ENCODE results near the gene ERBIN. TPM values are rescaled to one million over a fixed set of nuclear protein-coding genes. Genes with fewer than 3 reads are reported as not detected.

The ERBIN gene
- total RNA-seq, 1 donor from 2014 or later, result 88.5 TPM

GRCh38 chr5:66100851-66101250, 174.5 kb downstream of the ERBIN start:
- CTCF ChIA-PET, result no interaction called here
- peaks cover 35% of the 10 kb centered on the region for H3K9me3 Mint-ChIP-seq
- DNase-seq, result no peak

DNA sequence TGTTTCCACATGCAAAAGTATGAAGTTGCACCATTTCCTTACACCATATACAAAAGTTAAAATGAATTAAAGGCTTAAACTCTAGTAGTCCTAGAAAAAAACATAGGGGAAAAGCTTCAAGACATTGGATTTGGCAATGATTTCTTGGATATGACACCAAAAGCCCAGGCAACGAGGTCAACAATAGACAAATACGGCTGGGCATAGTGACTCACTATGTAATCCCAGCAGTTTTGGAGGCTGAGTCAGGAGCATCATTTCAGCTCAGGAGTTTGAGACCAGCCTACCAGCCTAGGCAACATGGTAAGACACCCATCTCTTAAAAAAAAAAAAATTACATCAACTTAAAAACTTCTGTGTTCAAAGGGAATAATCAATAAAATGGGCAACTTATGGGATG, 186.8 kb downstream of the ERBIN start:
- TF ChIP-seq, protein P1, sequence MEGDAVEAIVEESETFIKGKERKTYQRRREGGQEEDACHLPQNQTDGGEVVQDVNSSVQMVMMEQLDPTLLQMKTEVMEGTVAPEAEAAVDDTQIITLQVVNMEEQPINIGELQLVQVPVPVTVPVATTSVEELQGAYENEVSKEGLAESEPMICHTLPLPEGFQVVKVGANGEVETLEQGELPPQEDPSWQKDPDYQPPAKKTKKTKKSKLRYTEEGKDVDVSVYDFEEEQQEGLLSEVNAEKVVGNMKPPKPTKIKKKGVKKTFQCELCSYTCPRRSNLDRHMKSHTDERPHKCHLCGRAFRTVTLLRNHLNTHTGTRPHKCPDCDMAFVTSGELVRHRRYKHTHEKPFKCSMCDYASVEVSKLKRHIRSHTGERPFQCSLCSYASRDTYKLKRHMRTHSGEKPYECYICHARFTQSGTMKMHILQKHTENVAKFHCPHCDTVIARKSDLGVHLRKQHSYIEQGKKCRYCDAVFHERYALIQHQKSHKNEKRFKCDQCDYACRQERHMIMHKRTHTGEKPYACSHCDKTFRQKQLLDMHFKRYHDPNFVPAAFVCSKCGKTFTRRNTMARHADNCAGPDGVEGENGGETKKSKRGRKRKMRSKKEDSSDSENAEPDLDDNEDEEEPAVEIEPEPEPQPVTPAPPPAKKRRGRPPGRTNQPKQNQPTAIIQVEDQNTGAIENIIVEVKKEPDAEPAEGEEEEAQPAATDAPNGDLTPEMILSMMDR (IDR thresholded peaks at IDR 0.05), result no peak
- POLR2A ChIA-PET, result no interaction called here

More at GRCh38 chr5:66100851-66101250, 174.5 kb downstream of the ERBIN start:
- Mint-ChIP-seq H3K4me3 (no peak overlapping the region), H3K27me3 (no peaks in the 10 kb centered on the region), H3K27ac (no peak overlapping the region), H3K4me1 (no peaks in the 10 kb centered on the region), H3K36me3 (ENCODE audit: low read depth) (peaks cover 2% of the 10 kb centered on the region)
- POLR2A ChIA-PET, result no interaction called here
- ATAC-seq (ENCODE audit: low read depth), result no peak
- TF ChIP-seq, protein P1 (IDR thresholded peaks at IDR 0.05), result no peak
- intact Hi-C loops (cut with micrococcal nuclease), result no loop called here

DNA sequence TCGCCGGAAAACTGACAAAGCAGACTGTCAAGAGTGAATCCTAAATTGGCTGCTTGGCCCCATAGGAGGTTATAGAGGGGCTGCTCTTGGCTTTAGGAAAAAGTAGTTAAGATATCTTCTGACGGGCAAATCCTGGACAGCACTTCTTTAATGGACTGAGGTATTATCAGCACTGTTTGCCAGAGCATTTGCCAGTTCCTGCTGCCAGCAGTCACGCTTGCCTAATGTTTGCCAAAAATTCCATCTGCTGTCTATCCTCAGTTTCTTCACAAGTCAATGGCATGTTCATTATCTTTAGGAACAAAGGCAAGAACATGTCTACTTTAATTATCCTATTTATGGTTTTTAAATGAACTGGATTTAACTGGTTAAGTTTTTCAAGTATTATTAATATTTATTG, 191.9 kb downstream of the ERBIN start:
- ChIA-PET CTCF (no interaction called here), POLR2A (no interaction called here)
- intact Hi-C loops (cut with micrococcal nuclease), result no loop called here
- no peaks in the 10 kb centered on the region for H3K27me3 Mint-ChIP-seq
- DNase-seq, result no peak
- TF ChIP-seq, protein P1 (IDR thresholded peaks at IDR 0.05), result no peak
- no peak for ATAC-seq (ENCODE audit: low read depth)
- H3K9me3 Mint-ChIP-seq, result peaks cover 3% of the 10 kb centered on the region
- no peak overlapping the region for H3K27ac Mint-ChIP-seq
- H3K4me1 Mint-ChIP-seq, result no peaks in the 10 kb centered on the region
- H3K4me3 Mint-ChIP-seq, result no peak overlapping the region
- H3K36me3 Mint-ChIP-seq (ENCODE audit: low read depth), result no peaks in the 10 kb centered on the region

More for the DNA sequence above, 186.8 kb downstream of the ERBIN start:
- Mint-ChIP-seq H3K27ac (no peak overlapping the region), H3K9me3 (peaks cover 24% of the 10 kb centered on the region), H3K27me3 (no peaks in the 10 kb centered on the region), H3K4me1 (no peaks in the 10 kb centered on the region), H3K4me3 (no peak overlapping the region), H3K36me3 (ENCODE audit: low read depth) (peaks cover 3% of the 10 kb centered on the region)
- ATAC-seq (ENCODE audit: low read depth) (no peak), DNase-seq (no peak)
- CTCF ChIA-PET, result no interaction called here
- intact Hi-C loops (cut with micrococcal nuclease), result no loop called here

GRCh38 chr5:66122379-66123034, 196.1 kb downstream of the ERBIN start:
- no peaks in the 10 kb centered on the region for H3K27me3 Mint-ChIP-seq
- H3K9me3 Mint-ChIP-seq, result no peaks in the 10 kb centered on the region
- DNase-seq (no peak), ATAC-seq (ENCODE audit: low read depth) (no peak)
- TF ChIP-seq, protein P1 (IDR thresholded peaks at IDR 0.05), result no peak
- CTCF ChIA-PET, result no interaction called here
- no peak overlapping the region for H3K4me3 Mint-ChIP-seq
- no peaks in the 10 kb centered on the region for H3K36me3 Mint-ChIP-seq (ENCODE audit: low read depth)
- no peaks in the 10 kb centered on the region for H3K4me1 Mint-ChIP-seq
- intact Hi-C loops (cut with micrococcal nuclease), result no loop called here
- H3K27ac Mint-ChIP-seq, result no peak overlapping the region
- POLR2A ChIA-PET, result no interaction called here

- CTCF ChIA-PET, result no interaction called here
- peaks cover 9% of the 10 kb centered on the region for H3K9me3 Mint-ChIP-seq
- H3K36me3 Mint-ChIP-seq (ENCODE audit: low read depth), result no peaks in the 10 kb centered on the region
- no peaks in the 10 kb centered on the region for H3K4me1 Mint-ChIP-seq
- DNase-seq (no peak), ATAC-seq (ENCODE audit: low read depth) (no peak)
- intact Hi-C loops (cut with micrococcal nuclease), result no loop called here
- H3K4me3 Mint-ChIP-seq, result no peak overlapping the region
- no peak overlapping the region for H3K27ac Mint-ChIP-seq
- H3K27me3 Mint-ChIP-seq, result no peaks in the 10 kb centered on the region
- POLR2A ChIA-PET, result no interaction called here
- TF ChIP-seq, protein P1 (IDR thresholded peaks at IDR 0.05), result no peak
Observed at GRCh38 chr5:66129144-66129543, 202.8 kb downstream of the ERBIN start.

Data from activated B cell treated with CpG ODN at 0.5 μM for 24 hours (primary cell).